Renal pelvis (tissue), 4 donors: Measurements from ENCODE around the gene TP53I3. TPM values are rescaled to one million over a fixed set of nuclear protein-coding genes. Genes with fewer than 3 reads are reported as not detected.
"Not testable (repeated sequence)": the region's sequence is repeated elsewhere in the genome, so short reads cannot be mapped to it uniquely, and the experiment has no call there.

Experiments
- DNase-seq: peaks from one replicate; pipeline ENCODE4 v3.0.0-alpha.2; 2013
- polyA plus RNA-seq, 3 donors: library from polyadenylated mRNA; unstranded; fragments of 120-200 nt; gene quantifications; one replicate each; pipeline ENCODE4 v1.2.1, GENCODE V29; 2013; ENCODE audit not compliant: insufficient read length in 3 of 3

The TP53I3 gene
- polyA plus RNA-seq, 3 donors: 45.1 to 56.5 (median 53.5) TPM

- no peak for DNase-seq
These were observed 22.7 kb upstream of the TP53I3 start for GRCh38 chr2:24107336-24107735.

DNA sequence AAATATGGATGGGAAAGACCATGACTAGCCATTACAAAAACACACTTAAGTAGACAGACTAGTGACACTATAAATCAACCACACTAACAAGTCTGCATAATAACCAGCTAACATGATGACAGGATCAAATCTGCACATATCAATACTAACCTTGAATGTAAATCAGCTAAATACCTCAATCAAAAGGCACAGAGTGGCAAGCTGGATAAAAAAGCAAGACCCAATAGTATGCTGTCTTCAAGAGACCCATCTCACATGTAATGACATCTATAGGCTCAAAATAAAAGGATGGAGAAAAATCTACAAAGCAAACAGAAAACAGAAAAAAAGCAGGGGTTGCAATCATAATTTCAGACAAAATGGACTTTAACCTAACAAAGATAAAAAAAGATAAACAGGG is 22.2 kb upstream of the TP53I3 start:
- no peak for DNase-seq

DNA sequence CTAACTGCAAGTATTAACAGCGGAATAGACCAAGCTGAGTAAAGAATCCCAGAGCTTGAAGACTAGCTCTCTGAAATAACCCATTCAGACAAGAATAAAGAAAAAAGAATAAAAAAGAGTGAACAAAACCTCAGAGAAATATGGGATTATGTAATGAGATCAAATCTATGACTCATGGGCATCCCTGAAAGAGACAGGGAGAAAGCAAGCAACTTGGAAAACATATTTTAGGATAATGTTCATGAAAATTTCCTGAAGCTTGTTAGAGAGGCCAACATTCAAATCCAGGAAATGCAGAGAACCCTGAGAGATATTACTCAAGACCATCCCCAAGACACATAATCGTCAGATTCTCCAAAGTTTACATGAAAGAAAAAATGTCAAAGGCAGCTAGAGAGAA is 21.2 kb upstream of the TP53I3 start:
- no peak for DNase-seq

DNA sequence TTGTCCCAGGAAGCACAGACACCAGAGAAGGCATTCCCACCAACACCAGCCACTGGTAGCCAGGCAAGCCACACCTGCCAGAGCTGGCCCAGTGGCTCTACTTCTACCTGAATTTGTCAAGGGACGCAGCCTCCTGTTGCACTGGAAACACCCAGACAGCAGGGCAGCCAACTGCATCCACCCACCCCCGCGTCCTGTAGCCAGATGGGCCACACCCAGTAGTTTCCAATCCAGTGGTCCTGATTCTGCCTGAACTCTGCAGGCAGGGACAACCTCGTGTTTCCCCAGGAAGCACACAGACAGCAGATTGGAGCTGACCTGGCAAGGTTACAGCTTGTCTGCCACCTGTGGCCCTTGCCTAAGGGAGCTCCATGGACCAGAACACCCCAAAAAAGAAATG is 20.3 kb upstream of the TP53I3 start:
- no peak for DNase-seq

- no peak for DNase-seq
These were observed 19.5 kb upstream of the TP53I3 start for GRCh38 chr2:24104110-24104650.

- DNase-seq: no peak
These were observed 18.0 kb upstream of the TP53I3 start for GRCh38 chr2:24102677-24103076.

DNA sequence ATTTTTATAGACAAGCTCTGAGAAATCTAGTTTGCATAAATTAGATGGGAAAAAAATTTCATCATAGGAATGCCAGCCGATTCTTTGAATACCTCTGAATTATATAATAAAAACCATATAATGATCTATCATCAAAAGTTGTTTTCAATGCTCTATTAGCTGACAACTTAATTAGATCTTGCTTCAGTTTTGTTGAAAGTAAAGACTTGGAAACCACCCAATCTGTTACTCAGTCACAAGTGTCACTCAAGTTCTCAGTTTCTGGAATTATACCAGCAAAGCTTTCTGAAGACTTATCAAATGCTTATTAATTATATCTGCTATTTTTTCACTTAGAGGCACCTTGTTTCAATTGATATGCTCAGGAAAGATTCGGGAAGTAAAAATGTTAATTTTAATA is 17.4 kb upstream of the TP53I3 start:
- no peak for DNase-seq

GRCh38 chr2:24100732-24101131 is 16.1 kb upstream of the TP53I3 start:
- not testable (repeated sequence) for DNase-seq

DNA sequence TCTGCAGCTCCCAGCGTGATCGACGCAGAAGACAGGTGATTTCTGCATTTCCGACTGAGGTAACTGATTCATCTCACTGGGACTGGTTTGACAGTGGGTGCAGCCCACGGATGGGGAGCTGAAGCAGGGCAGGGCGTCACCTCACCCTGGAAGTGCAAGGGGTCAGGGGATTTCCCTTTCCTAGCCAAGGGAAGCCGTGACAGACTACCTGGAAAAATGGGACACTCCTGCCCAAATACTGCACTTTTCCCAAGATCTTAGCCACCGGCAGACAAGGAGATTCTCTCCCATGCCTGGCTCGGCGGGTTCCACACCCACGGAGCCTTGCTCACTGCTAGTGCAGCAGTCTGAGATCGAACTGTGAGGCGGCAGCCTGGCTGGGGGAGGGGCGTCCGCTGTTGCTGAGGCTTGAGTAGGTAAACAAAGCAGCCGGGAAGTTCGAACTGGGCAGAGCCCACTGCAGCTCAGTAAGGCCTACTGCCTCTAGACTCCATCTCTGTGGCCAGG is 10.6 kb upstream of the TP53I3 start:
- not testable (repeated sequence) for DNase-seq

GRCh38 chr2:24093270-24093669 is 8.6 kb upstream of the TP53I3 start:
- not testable (repeated sequence) for DNase-seq

- DNase-seq: no peak
These were observed 4.3 kb upstream of the TP53I3 start for GRCh38 chr2:24088821-24089359.

DNA sequence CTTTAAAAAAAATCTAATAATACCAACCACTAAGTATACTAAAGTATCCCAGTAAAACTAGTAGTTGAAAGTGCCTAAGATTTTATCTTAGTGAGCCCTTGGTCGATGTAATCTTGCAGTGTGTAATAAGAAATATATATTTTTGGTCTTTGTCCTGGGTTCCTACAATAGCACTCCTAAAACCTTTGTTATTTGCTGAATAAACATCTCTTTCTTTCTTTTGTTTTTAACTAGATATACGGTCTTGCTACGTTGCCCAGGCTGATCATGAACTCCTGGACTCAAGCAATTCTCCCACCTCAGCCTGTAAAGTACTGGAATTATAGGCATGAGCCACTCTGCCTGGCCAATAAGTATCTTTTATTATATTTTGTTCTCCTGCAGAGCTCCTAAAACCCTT is 2.4 kb upstream of the TP53I3 start:
- DNase-seq: no peak

GRCh38 chr2:24086241-24086640 is 1.6 kb upstream of the TP53I3 start:
- DNase-seq: no peak

DNA sequence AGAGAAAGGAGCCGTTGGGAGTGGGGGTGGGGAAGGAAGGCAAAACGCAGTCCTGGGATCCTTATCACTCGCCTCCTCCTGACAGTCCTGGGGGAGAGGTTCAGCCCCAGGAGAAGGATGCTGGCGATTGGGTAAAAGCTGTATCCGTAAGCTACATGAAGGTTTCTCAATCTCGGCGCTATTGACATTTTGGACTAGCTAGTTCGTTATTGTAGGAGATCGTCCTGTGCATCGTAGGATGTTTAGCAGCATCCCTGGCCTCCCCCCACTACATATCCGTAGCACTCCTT is 511 bp upstream of the TP53I3 start:
- DNase-seq: no peak

DNA sequence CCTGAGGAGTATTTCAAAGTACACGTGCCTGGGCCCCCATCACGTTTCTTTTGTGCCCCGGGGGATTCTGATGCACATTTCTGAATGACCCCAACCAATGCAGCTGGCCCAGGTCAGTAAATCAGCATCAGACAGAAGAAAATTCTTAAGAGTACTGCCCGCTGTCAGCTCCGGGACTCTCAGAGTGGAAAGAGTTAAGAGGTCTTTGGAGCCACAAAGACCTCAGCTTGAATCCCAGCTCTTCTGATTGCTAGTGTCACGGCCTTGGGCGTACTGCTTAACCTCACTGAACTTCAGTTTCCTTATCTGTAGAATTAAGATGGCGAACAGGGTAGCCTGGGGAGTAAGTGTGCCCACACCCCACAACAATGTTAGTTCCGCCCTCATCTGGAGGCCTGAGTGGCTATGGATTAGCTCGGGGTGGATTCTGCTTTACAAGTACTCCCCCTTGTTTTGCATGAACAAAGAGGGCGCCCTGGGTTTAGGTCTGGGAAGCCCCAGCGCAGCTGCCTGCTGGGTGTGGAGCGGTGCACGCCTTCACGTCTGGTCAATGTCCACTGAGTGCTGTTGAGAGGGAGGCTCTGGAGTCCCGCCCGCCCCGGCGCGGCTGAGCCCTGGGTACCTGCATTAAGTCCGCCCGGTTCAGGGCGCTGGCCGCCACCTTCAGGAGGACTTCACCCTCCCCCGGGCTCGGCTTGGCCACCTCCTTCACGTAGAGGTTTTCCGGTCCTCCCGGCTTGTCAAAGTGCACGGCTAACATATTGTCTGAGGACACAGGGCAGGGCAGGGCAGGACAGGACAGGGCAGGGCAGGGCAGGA is 858 bp downstream of the TP53I3 start:
- peak; percentile 82 for DNase-seq

GRCh38 chr2:24082787-24083566 is 1.7 kb downstream of the TP53I3 start:
- no peak for DNase-seq

GRCh38 chr2:24080701-24081100 is 3.9 kb downstream of the TP53I3 start:
- DNase-seq: no peak

- DNase-seq: no peak
These were observed 6.8 kb downstream of the TP53I3 start for GRCh38 chr2:24077879-24078278.

DNA sequence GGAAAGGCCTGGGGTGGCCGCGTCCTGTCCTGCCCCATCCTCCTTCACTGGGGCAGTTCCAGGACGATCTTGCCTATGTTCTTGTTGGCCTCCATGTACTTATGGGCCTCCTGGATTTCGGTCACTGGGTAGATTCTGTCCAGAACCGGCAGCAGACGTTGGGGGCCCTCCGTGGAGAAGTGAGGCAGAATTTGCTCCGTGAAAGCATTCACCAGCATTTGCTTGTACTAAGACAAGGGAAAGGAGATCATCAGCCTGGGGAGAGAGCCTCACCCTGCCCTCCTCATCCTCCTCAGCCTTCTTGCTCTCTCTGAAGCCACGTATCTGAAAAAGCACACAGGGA is 7.1 kb downstream of the TP53I3 start:
- no peak for DNase-seq

GRCh38 chr2:24076849-24077534 is 7.6 kb downstream of the TP53I3 start:
- DNase-seq: no peak

DNA sequence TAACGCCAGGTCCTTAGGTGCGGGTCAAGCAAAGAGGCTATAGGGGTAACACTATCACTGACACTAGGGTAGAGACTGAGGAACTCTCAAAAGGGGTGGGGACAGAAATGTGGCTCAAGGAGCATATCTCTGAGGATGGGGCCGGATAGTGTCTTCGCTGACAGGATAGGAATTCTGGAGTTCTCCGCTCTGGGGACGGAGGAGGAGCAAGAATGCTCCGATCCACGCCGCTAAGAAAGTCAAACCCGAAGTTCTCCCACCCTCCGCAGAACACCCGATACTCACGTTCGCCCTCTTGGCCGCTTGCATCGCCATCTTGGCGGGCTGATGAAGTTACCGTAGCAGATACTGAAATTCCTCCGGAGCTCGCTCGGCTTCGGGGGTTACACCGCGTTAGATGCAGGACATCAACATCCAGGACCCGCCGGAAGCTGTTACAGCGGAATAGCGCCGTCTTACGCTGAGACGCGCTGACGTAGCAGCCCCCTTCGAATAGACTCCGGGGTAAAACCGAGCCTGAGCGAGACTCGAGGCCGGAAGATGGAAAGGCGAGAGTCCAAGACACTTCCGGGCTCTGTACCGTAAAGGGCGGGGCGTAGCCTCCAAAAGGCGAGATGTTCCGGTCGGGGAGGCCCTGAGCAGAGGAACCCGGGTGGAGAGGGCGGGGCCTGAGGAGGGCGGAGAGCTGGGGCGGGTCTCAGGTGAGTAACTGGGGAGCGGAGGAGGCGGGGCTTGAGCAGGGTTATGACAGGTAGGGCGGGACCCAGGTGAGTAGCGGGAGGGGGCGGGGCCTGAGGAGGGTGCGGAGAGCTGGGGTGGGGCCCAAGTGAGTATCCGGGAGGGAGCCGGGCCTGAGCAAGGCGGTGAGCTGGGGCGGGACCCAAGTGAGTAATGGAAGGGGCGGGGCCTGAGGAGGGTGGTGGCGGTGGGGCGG is 8.5 kb downstream of the TP53I3 start, which contains the start of gene SF3B6:
Gene SF3B6, minus strand, starts transcription at position 412 of the 934 bp plus-strand sequence. Its CDS starts 97 bp downstream, at position 315.
- peak; percentile 99 for DNase-seq
